H1 (cell line): ENCODE results near the gene GALC. TPM values are rescaled to one million over a fixed set of nuclear protein-coding genes. Genes with fewer than 3 reads are reported as not detected.

Experiments used
- CBX8 ChIP-seq: fragments of 300-800, 300-1000 bp; sonication (generic); IDR thresholded peaks from 2 replicates; pipeline ENCODE4 v1.7.1; 2016; ENCODE audit warnings: low read depth, low read length, borderline replicate concordance
- JUND ChIP-seq: IDR thresholded peaks from 2 replicates; pipeline ENCODE4 v1.6.1; 2011; ENCODE audit warnings: mild to moderate bottlenecking, improper control_type of control experiment, low read length
- TAF1 ChIP-seq: IDR thresholded peaks from 2 replicates; pipeline ENCODE4 v1.6.1; 2011; ENCODE audit warnings: mild to moderate bottlenecking, low read depth, low read length
- polyA plus RNA-seq, 7 experiments: library from polyadenylated mRNA; depleted of rRNA in 3 of 7; stranded (reverse) in 5 of 7; unstranded in 2 of 7; fragments of >200 nt in 5 of 7; fragments of 200-250 nt in 2 of 7; gene quantifications; 1 replicate in 5 of 7; 2 replicates in 1 of 7; 4 replicates in 1 of 7; pipeline versions ENCODE4 v1.2.1 to v1.2.3, GENCODE V29; 2011 to 2013; ENCODE audit warnings: missing spikeins in 2 of 7, mixed read lengths in 2 of 7
- total RNA-seq: library from RNA; stranded (reverse); fragmentation: NEBNext Ultra II Directional; extraction: Animal tissue kit (Norgen Biotek cat#: 25700); gene quantifications from 2 replicates; pipeline ENCODE4 v1.2.1, GENCODE V29; 2021

GALC gene
- total and polyA plus RNA-seq, 2 of the 8 experiments (the other 6 are each of a cell fraction or from before 2014, with no cell fraction given), result 6.1 to 12.3 TPM

GRCh38 chr14:88008039-88008742, 15.2 kb upstream of the GALC start (continued):
- TF ChIP-seq CBX8, result no peak
- no peak for TF ChIP-seq JUND
- TF ChIP-seq TAF1, result no peak
